Vagina (tissue), 2 donors: Measurements from ENCODE around the gene ITK.

Source experiments
- CTCF ChIP-seq, 3 experiments: fragments of 450-650 bp in 2 of 3; fragments of 200-600 bp in 1 of 3; sonication (generic) in 1 of 3; IDR thresholded peaks; one replicate each; pipeline ENCODE4 v1.5.1; 2017 to 2019; ENCODE audit warnings: antibody characterized with exemption in 3 of 3, mild to moderate bottlenecking in 2 of 3, moderate library complexity in 2 of 3
- POLR2A ChIP-seq, 2 donors: fragments of 450-650 bp; IDR thresholded peaks; one replicate each; pipeline ENCODE4 v1.6.1; 2017; ENCODE audit warnings: antibody characterized with exemption in 2 of 2, mild to moderate bottlenecking in 2 of 2, moderate library complexity in 2 of 2
- POLR2AphosphoS5 ChIP-seq, 2 donors: sonication (generic); formaldehyde crosslinking; IDR thresholded peaks; one replicate each; pipeline ENCODE4 v1.9.0; 2017; ENCODE audit warnings: antibody characterized with exemption in 2 of 2, mild to moderate bottlenecking in 2 of 2, low read depth in 1 of 2; ENCODE audit not compliant: insufficient read depth in 1 of 2

DNA sequence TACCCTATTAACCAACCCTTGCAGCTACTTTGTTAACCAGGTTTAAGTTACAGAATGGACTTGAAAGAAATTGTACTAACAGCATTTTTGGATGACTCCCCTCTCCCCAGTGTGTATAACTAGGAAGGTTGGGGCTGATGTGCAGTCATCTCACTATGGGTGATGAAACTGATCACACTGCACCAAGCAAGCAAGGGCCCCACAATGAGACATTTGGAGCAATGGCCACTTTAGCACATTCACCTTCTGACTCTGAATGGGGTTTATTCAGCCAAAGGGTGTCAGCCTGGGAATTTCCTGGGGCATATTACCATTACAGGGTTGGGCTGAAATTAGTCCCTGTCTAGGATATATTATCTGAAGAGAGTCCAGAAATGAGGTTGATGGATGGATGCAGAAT, 66.6 kb downstream of the ITK start:
- no peak for TF ChIP-seq CTCF (IDR thresholded peaks at IDR 0.05)
- no peak for TF ChIP-seq POLR2AphosphoS5 (IDR thresholded peaks at IDR 0.05; ENCODE audit: insufficient read depth in 1 of 2, low read depth in 1 of 2)
- no peak for TF ChIP-seq POLR2A (IDR thresholded peaks at IDR 0.05)
